Glomerular endothelial cell (primary cell): ENCODE results near the gene BUB1. TPM values are rescaled to one million over a fixed set of nuclear protein-coding genes. Genes with fewer than 3 reads are reported as not detected.
"Not testable (repeated sequence)": the region's sequence is repeated elsewhere in the genome, so short reads cannot be mapped to it uniquely, and the experiment has no call there.

ENCODE experiments used
- DNase-seq: peaks from one replicate; pipeline ENCODE4 v3.0.0-alpha.2; 2011; ENCODE audit warnings: low read depth, low spot score; ENCODE audit errors: extremely low read depth
- total RNA-seq: library from RNA; depleted of rRNA; stranded (reverse); fragments of >200 nt; gene quantifications from 2 replicates; pipeline ENCODE4 v1.2.3, GENCODE V29; 2015

BUB1 gene
- total RNA-seq, 1 donor from 2014 or later, result 11.5 TPM

GRCh38 chr2:110691612-110692258 is 13.9 kb upstream of the BUB1 start:
- DNase-seq, result no peak

- no peak for DNase-seq
Observed at GRCh38 chr2:110690083-110690965, 12.5 kb upstream of the BUB1 start.

GRCh38 chr2:110688594-110689091 is 10.8 kb upstream of the BUB1 start:
- DNase-seq, result no peak

GRCh38 chr2:110687775-110688484 is 10.1 kb upstream of the BUB1 start:
- not testable (repeated sequence) for DNase-seq

- DNase-seq, result no peak
Observed at GRCh38 chr2:110682872-110683271, 5.0 kb upstream of the BUB1 start.

GRCh38 chr2:110682267-110682666 is 4.4 kb upstream of the BUB1 start:
- no peak for DNase-seq

GRCh38 chr2:110680709-110681108 is 2.8 kb upstream of the BUB1 start:
- DNase-seq, result no peak

GRCh38 chr2:110679865-110680264 is 2.0 kb upstream of the BUB1 start:
- DNase-seq, result no peak

- DNase-seq, result no peak
Observed at GRCh38 chr2:110679337-110679707, 1.5 kb upstream of the BUB1 start.

GRCh38 chr2:110678457-110679336 is 834 bp upstream of the BUB1 start:
- DNase-seq, result no peak

- DNase-seq, result no peak
Observed at GRCh38 chr2:110677080-110677479, 783 bp downstream of the BUB1 start.

GRCh38 chr2:110675679-110676078 is 2.2 kb downstream of the BUB1 start:
- no peak for DNase-seq

GRCh38 chr2:110674620-110675555 is 3.0 kb downstream of the BUB1 start:
- peak; percentile 34 for DNase-seq

GRCh38 chr2:110673201-110673600 is 4.7 kb downstream of the BUB1 start:
- DNase-seq, result no peak

- no peak for DNase-seq
Observed at GRCh38 chr2:110670826-110671225, 7.0 kb downstream of the BUB1 start.

- no peak for DNase-seq
Observed at GRCh38 chr2:110669079-110669478, 8.8 kb downstream of the BUB1 start.

GRCh38 chr2:110667071-110667470 is 10.8 kb downstream of the BUB1 start:
- DNase-seq, result no peak

- DNase-seq, result no peak
Observed at GRCh38 chr2:110664135-110664534, 13.7 kb downstream of the BUB1 start.

GRCh38 chr2:110662560-110662959 is 15.3 kb downstream of the BUB1 start:
- DNase-seq, result no peak
